ENCODE results near the gene MPV17.
A peak's percentile ranks its signal among the peaks of the same experiment; 100 is the strongest.
"Not testable (repeated sequence)": the region's sequence is repeated elsewhere in the genome, so short reads cannot be mapped to it uniquely, and the experiment has no call there.

Gene MPV17

DNA sequence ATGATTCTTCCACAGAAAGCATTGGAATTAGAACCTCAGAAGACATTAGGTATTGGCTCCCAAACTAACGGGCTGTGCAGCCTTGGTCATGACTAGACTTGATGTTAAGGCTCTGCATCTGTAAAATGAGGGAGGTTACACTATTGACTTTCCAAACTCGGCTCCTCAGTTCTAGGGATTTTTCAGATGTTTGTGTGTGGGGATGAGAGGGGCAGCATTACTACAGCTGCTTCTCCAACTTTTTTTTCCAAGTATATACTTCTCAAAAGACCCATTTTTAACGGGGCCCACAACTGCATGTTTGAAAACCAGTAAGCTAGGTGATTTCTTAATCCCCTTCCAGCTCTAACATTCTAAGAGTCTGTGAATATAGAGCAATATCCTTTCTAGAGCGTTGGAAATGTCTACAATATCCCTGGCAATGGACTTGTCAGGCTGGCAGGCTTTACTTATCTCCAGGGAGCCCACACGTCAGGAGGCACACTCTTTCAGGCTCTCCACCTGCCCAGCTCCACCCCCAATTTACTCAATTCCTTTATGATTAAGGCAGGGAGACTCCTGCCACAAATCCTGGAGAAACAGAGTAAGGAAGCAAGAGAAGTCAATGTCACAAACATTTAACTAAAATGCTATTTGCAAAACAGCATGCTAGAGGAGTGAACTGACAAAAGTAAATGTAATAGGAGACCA, 844 bp upstream of the MPV17 start:
- TF ChIP-seq, protein P1, sequence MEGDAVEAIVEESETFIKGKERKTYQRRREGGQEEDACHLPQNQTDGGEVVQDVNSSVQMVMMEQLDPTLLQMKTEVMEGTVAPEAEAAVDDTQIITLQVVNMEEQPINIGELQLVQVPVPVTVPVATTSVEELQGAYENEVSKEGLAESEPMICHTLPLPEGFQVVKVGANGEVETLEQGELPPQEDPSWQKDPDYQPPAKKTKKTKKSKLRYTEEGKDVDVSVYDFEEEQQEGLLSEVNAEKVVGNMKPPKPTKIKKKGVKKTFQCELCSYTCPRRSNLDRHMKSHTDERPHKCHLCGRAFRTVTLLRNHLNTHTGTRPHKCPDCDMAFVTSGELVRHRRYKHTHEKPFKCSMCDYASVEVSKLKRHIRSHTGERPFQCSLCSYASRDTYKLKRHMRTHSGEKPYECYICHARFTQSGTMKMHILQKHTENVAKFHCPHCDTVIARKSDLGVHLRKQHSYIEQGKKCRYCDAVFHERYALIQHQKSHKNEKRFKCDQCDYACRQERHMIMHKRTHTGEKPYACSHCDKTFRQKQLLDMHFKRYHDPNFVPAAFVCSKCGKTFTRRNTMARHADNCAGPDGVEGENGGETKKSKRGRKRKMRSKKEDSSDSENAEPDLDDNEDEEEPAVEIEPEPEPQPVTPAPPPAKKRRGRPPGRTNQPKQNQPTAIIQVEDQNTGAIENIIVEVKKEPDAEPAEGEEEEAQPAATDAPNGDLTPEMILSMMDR (IDR thresholded peaks at IDR 0.05; ENCODE audit: borderline replicate concordance, control extremely low read depth, extremely low read depth, insufficient read depth, missing control alignments) = no peak
- DNase-seq (ENCODE audit: low spot score) = no peak
- in situ Hi-C loops (cut with MboI; ENCODE audit: low sequenced_read_pairs, unreplicated experiment) = no loop called here

DNA sequence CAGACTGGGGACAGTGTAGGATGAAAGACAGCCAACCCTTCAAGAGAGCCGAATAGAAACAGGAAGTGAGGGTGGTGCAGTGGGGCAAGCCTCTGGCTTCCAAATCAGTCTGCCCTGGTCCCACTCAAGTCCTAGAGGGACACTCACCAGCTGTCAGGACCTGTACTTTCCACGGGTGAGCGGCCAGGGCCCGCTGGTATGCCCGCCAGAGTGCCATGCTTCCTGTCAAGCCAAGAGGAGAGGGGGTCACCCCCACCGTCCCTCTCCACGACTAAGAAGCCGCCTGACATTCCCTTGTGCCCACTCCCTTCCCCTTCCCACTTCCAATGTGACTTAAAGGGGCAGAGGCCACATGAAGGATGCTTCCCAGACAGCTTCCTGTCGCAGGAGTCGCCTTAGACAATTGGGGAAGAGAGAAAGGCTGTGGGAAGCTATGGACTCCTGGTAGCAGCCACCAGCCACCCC, 564 bp downstream of the MPV17 start:
- TF ChIP-seq, protein P1 (IDR thresholded peaks at IDR 0.05; ENCODE audit: borderline replicate concordance, control extremely low read depth, extremely low read depth, insufficient read depth, missing control alignments) = no peak
- DNase-seq (ENCODE audit: low spot score) = peak; percentile 47
- in situ Hi-C loops (cut with MboI; ENCODE audit: low sequenced_read_pairs, unreplicated experiment) = no loop called here

DNA sequence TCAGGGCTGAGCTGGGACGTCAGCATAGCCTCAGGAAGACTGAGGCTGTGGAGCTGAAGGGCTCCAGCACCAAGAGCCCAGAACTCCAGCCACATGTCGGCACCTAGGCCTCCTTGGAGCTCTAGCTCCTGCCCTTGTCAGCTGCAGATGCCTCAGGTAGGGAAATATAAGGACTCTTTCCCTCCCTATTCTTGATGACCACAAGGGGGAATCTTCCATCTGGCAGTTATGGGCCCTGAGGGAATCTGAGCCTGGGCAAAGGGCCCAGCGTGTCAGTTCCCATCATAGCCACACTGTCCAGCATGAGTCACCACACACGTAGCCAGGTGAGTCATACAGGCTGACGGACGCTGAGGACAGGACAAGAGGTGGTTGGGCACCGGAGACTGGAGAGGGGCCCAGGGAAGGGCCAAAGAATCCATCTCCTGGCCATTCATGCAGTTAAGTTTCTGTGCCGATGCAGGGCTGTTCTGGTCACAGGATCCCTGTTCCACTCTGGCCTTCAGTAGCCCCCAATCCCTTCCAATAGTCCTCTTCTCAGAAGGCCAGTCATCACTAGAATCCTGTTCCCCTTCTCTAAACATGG, 1.8 kb downstream of the MPV17 start:
- TF ChIP-seq, protein P1 (IDR thresholded peaks at IDR 0.05; ENCODE audit: borderline replicate concordance, control extremely low read depth, extremely low read depth, insufficient read depth, missing control alignments) = no peak
- no peak for DNase-seq (ENCODE audit: low spot score)
- in situ Hi-C loops (cut with MboI; ENCODE audit: low sequenced_read_pairs, unreplicated experiment) = no loop called here

DNA sequence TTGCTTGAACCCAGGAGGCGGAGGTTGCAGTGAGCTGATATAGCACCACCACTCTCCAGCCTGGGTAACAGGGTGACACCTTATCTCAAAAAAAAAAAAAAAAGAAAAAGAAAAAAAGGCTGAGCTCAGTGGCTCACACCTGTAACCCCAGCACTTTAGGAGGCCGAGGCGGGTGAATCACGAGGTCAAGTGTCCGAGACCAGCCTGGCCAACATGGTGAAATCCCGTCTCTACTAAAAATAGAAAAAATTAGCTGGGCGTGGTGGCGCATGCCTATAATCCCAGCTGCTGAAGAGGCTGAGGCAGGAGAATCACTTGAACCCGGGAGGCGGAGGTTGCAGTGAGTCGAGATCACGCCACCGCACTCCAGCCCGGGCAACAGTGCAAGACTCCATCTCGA, 3.1 kb downstream of the MPV17 start:
- DNase-seq (ENCODE audit: low spot score); in situ Hi-C loops (cut with MboI; ENCODE audit: low sequenced_read_pairs, unreplicated experiment): not testable (repeated sequence)

DNA sequence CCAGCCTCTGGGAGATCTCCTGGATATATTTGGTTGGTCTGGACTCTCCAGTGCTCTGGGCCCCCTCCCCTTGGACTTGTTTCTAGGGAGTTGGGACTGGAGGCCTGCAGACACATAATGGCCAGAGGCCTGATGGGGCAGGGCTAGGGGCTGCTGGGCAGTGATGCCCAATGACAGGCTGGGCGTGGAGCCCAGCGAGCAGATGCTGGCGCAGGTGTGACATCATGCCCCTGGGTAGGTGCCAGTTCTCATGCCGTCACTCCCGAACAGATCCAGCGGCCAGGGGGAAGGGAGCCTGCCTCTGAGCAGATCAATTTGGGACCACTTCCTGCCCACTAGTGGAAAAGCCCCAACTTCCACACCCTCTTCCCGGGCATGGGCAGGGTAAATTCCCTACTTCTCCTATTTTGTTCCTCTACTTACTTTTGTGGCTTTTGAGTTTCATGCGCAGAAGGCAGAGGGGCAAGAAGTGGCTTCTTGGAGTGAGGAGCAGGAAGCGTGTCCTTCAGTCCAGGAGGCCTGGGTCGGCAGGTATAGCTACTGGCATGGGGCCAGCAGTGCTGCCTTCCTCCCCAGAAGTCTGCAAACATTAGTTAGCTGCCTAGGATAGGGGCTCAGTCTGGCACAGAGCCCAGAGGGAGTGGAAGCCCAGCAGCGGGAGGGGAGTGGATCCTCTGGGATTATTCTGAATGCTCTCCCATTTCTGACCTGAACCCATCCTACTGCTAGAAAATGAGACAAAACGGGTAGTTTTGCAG, 6.1 kb downstream of the MPV17 start:
- TF ChIP-seq, protein P1 (IDR thresholded peaks at IDR 0.05; ENCODE audit: borderline replicate concordance, control extremely low read depth, extremely low read depth, insufficient read depth, missing control alignments) = no peak
- no peak for DNase-seq (ENCODE audit: low spot score)
- in situ Hi-C loops (cut with MboI; ENCODE audit: low sequenced_read_pairs, unreplicated experiment) = no loop called here

DNA sequence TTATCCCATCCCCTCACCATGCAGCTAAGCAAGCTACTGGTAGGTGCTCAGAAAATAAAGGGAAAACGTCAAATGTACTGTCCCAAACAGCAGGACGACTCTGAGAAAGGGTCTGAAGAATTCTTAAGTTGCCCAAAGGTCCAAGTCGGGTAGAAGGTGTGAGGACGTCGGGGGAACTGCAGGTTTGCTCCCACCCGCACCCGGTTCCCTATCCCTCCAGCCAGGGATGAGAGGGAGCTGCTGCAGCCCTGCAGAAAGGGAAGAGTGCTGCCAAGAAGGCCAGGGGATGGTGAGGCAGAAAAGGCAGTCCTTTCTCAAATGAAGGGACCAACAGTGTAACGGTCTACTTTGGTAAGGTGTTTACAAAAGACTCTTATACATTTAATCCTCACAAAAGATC, 7.8 kb downstream of the MPV17 start:
- TF ChIP-seq, protein P1 (IDR thresholded peaks at IDR 0.05; ENCODE audit: borderline replicate concordance, control extremely low read depth, extremely low read depth, insufficient read depth, missing control alignments) = no peak
- in situ Hi-C loops (cut with MboI; ENCODE audit: low sequenced_read_pairs, unreplicated experiment) = no loop called here
- no peak for DNase-seq (ENCODE audit: low spot score)

DNA sequence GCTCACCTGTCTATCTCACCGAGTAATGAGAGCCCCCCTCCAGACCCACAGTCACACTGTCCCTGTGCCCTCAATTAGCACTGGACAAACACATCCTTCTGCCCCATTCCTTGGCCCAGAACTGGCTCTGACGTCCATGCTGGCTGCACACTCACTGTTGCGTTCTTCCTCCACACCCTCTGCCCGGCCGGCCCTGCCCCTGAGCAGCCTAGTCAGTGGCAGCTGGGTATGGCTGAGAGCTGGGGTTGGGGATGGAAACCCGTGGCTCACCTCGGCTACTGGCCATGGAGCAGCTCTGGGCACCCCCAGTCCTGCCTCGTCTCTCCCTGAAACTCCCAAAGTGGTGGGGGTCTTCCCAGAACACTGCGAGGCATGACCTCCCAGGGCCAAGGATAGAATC, 8.2 kb downstream of the MPV17 start:
- TF ChIP-seq, protein P1 (IDR thresholded peaks at IDR 0.05; ENCODE audit: borderline replicate concordance, control extremely low read depth, extremely low read depth, insufficient read depth, missing control alignments) = no peak
- in situ Hi-C loops (cut with MboI; ENCODE audit: low sequenced_read_pairs, unreplicated experiment) = no loop called here
- DNase-seq (ENCODE audit: low spot score) = no peak

Measured in GM13976 (cell line).